Lung microvascular endothelial cell (primary cell): ENCODE measurements around the gene ZNF648. TPM values are rescaled to one million over a fixed set of nuclear protein-coding genes. Genes with fewer than 3 reads are reported as not detected.
"Not testable (repeated sequence)": the region's sequence is repeated elsewhere in the genome, so short reads cannot be mapped to it uniquely, and the experiment has no call there.

ENCODE experiments used
- DNase-seq, 2 donors: peaks; one replicate each; pipeline versions ENCODE4 v3.0.0 to v3.0.0-alpha.2; 2010; ENCODE audit warnings: low read depth in 2 of 2
- total RNA-seq: library from RNA; depleted of rRNA; stranded (reverse); fragments of >200 nt; gene quantifications from 2 replicates; pipeline ENCODE4 v1.2.1, GENCODE V29; 2014

The ZNF648 gene
- total RNA-seq, 1 donor from 2014 or later: not detected

GRCh38 chr1:182029379-182030331 is 31.9 kb downstream of the ZNF648 start:
- DNase-seq: peak; percentile 89 to 96

GRCh38 chr1:182029002-182029378 is 32.5 kb downstream of the ZNF648 start:
- no peak for DNase-seq

DNA sequence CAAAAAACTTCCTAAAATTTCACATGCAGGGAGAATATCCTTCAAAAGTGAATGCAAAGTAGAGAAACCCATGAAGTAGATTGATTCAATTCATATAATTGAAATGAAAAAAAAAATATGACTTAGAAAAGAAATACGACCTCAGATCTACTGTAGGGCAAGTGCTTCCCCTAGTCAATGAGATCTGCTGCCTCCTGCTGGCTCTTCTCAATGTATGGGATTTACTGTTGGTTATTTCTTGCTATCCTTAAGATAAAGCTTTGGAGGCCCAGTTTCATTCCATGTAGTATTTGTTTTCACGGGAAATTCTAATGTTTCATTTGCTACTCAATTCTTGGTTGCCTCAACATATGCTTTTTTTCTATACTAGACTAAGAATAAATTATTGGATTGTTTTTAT is 46.2 kb downstream of the ZNF648 start:
- DNase-seq: peak; percentile 5 to 64

DNA sequence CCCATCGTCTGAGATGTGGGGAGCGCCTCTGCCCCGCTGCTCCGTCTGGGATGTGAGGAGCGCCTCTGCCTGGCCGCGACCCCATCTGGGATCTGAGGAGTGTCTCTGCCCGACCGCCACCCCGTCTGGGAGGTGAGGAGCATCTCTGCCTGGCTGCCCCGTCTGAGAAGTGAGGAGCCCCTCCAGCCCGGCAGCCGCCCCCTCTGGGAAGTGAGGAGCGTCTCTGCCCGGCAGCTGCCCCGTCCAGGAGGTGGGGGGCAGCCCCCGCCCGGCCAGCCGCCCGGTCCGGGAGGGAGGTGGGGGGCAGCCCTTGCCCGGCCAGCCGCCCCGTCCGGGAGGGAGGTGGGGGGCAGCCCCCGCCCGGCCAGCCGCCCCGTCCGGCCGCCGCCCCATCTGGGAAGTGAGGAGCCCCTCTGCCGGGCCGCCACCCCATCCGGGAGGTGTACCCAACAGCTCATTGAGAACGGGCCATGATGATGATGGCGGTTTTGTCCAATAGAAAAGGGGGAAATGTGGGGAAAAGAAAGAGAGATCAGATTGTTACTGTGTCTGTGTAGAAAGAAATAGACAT is 50.6 kb downstream of the ZNF648 start:
- DNase-seq: not testable (repeated sequence)

- not testable (repeated sequence) for DNase-seq
Observed at GRCh38 chr1:182005398-182005797, 56.1 kb downstream of the ZNF648 start.

DNA sequence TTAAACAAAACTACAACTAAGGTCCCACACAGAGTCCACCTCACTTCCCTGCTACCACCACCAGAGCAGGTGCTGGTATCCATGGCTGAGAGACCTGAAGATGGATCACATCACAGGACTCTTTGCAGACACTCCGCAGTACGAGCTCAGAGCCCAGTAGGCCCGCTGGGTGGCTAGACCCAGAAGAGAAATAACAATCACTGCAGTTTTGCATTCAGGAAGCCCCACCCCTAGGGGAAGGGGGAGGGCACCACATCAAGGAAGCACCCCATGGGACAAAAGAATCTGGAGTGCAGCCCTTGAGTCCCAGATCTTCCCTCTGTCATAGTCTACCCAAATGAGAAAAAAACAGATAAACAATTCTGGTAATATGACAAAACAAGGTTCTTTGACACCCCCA is 56.9 kb downstream of the ZNF648 start:
- DNase-seq: no peak
